Measurements from ENCODE around the gene DTYMK.
A peak's percentile ranks its signal among the peaks of the same experiment; 100 is the strongest.

Gene DTYMK

DNA sequence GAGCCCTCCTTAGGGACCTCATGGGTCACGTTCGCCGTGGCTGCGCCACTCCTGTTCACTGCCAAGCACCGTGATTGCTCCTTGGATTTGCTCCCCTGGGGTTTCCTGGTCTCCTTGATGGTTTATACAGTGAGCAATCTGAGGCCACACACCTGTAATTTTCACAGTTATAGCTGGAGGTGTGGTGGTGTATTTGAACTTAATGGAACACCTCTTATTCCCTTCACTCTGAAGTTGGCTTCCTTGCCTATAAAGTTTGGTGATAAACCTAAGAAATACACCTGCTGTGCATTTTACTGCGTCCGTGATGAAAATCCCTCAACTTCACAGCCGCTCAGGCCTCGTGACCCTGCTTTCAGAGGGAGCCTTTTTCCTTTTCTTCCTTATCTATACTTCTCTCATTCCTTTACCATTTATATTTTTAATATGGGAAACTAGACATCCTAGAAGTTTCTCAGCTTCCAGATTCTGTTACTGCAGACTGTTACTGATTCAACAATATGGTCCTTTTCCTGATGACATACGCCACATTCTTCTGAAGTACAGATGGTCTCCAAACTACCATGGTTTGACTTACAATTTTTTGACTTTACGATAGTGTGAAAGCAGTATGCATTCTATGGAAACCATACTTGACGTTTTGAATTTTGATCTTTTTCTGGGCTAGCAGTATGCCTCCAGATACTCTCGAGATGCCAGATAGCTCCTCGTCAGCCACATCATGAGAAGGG, 40.5 kb downstream of the DTYMK start:
- no peak for DNase-seq

GRCh38 chr2:241645056-241645914, 41.3 kb downstream of the DTYMK start:
- DNase-seq: no peak

- peak; percentile 24 to 50 for DNase-seq
Observed at GRCh38 chr2:241641631-241642030, 45.0 kb downstream of the DTYMK start.

GRCh38 chr2:241640165-241640795, 46.3 kb downstream of the DTYMK start:
- DNase-seq: no peak

GRCh38 chr2:241639385-241639784, 47.2 kb downstream of the DTYMK start:
- DNase-seq: no peak

DNA sequence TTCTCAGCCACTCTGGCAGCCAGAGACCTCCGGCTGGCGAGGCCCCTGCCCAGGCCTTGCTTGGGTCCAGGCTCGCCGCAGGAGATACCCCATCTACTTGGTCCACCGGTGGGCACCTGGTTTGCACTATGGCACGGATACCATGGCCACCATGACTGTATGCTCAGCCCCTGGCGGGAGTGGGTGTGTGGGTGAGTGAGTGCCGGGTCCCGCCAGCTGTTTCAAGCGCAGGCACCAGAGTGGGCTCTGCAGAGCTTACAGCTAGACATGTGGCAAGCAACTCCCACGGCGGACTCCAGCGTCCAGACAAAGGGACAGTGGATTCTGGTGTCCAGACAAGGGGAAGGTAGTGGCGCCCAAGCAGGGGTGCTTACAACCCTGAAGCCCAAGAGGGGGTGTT, 47.7 kb downstream of the DTYMK start:
- DNase-seq: no peak

DNA sequence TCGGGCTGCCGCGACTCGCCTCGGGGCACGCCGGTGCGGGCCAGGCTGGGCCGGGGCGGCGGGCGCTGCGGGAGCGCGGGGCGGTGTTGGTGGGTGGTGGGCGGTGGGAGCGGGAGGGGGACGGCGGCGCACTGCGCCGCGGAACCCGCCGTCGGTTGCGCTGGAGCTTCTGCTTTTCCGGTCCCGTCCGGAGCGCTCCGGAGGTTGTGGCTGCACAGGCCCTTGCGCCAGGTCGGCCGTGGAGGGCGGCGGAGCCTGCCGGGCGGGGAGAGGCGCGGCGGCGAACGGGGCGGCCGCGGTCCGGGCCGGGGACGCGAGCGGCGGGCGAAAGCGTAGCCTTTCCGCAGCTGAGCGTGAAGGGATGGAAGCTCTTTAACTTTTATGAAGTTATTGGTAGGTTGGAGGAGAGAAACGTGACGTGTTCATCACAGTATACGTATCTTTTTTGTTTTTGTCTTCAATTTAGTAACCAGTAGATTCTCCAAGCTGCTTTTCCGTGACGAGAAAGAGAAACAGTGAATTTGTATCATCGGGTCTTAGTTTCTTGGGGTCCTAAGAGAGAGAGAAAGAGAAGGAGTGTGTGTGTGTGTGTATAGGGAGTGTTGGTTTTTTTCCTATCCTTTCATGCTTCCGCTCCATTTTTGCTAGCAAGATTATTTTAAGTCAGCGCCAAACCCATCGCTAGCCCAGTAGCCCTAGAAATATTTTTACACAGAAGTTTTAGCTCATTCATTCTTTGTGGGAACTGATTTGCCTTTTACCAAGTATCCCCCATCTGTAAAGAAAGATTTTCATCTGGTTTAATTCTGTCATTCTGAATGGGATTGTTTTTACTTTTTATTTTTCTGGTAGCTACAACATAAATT, 48.6 kb downstream of the DTYMK start:
- DNase-seq: peak in 1 of 2 donors; percentile 43

GRCh38 chr2:241637018-241637794, 49.4 kb downstream of the DTYMK start, which contains the start of the genes ATG4B and THAP4:
Gene ATG4B (plus strand): TSS chr2:241637693. CDS start chr2:241637715, 22 bp downstream.
Gene THAP4 (minus strand): TSS chr2:241637158. CDS start chr2:241637017, 141 bp downstream.
- peak; percentile 80 for DNase-seq

- DNase-seq: peak in 1 of 2 donors; percentile 14
Observed at GRCh38 chr2:241636182-241637017, 50.2 kb downstream of the DTYMK start.

GRCh38 chr2:241635756-241636155, 50.9 kb downstream of the DTYMK start:
- no peak for DNase-seq

- DNase-seq: no peak
Observed at GRCh38 chr2:241633561-241633960, 53.1 kb downstream of the DTYMK start.

GRCh38 chr2:241632478-241633325, 53.9 kb downstream of the DTYMK start:
- no peak for DNase-seq

DNA sequence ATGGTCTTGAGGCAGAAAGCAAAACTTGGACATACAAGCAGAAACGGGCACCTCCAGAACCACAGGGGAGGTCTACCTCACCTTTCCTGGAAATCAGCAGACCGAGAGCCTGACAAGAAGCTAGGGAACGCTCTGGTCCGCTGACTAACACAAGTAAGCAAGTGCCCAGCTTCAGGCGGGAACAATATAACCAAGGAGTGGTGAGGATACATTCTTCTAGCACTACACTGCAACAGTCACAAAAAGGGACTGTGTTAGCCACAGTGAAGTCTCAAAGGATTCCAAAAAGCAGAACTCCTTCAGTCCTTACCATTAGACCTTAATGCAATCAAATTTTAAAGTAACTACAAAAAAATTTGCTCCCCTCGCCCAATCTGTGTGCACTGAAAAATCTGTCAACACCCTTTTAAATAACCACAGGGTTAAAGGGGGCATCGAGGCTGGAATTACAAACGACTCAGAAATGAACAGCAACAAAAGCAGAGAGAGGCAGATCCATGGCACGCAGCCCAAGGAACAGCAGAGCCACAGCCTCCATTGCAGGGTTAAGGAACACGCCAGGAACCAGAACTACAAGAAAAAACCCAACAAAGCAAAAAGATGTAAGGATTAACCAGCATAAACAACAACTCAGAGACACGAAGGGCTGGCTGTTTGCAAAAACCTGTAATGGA, 56.7 kb downstream of the DTYMK start:
- no peak for DNase-seq

- no peak for DNase-seq
Observed at GRCh38 chr2:241627675-241628074, 58.9 kb downstream of the DTYMK start.
